HG03558 (cell line): Measurements from ENCODE around the gene PPP1R1B.

Experiments used
- ATAC-seq: cut with Tn5 transposase; IDR thresholded peaks from one replicate; pipeline ENCODE4 v1.9.1; 2021; ENCODE audit warnings: moderate number of reproducible peaks; ENCODE audit not compliant: unreplicated experiment; ENCODE audit errors: extremely low read depth

PPP1R1B gene

DNA sequence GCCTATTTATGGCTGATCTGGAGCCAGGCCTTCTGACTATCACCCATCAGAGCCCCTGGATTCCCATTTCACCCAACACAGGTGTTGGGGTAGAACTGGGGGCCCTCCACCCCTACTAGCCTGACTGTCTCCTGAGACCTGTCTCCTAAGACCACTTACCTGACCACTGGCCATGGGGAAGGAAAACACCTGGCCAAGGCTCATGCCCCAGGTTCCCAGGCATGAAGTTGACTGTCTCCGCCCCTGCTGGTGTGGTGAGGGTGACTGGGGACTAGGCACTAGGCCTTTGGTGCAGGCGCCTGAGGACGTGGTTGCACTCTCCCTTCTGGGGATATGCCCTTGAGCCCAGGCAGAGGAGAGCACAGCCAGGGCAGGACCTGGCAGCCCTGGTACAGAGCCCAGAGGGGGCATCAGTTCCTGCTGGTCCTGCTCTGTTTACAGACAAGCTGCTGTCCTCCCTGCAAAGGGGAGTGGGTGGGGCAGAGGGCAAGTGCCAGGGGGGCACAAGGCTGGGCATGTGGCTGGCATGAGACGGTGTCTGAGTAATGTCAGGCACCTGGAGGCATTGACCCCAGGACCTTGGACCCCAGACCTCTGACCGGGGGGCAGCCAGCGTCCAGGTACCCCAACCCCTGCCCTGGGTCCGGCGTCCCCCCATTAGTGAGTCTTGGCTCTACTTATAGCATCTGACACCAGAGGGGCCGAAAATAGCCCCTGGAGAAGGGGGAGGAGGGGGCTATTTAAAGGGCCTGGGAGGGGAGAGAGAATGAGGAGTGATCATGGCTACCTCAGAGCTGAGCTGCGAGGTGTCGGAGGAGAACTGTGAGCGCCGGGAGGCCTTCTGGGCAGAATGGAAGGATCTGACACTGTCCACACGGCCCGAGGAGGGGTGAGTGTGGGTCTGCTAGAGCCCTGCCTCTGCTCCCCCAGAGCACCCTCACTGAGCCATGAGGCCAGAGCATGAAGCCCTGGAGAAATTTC lies 38.1 kb downstream of the PPP1R1B start, which contains the start of gene TCAP:
Gene TCAP, plus strand, starts transcription at position 769 of the 981 bp plus-strand sequence. Its CDS starts 11 bp downstream, at position 780.
- no peak for ATAC-seq

DNA sequence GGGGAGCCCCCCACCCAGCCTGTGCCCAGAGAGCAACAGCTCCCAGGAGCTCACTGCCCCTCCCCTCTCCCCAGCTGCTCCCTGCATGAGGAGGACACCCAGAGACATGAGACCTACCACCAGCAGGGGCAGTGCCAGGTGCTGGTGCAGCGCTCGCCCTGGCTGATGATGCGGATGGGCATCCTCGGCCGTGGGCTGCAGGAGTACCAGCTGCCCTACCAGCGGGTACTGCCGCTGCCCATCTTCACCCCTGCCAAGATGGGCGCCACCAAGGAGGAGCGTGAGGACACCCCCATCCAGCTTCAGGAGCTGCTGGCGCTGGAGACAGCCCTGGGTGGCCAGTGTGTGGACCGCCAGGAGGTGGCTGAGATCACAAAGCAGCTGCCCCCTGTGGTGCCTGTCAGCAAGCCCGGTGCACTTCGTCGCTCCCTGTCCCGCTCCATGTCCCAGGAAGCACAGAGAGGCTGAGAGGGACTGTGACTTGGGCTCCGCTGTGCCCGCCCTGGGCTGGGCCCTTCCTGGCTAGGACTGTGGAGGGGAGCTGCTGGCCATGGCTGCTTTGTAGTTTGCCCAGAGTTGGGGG lies 39.0 kb downstream of the PPP1R1B start:
- no peak for ATAC-seq

DNA sequence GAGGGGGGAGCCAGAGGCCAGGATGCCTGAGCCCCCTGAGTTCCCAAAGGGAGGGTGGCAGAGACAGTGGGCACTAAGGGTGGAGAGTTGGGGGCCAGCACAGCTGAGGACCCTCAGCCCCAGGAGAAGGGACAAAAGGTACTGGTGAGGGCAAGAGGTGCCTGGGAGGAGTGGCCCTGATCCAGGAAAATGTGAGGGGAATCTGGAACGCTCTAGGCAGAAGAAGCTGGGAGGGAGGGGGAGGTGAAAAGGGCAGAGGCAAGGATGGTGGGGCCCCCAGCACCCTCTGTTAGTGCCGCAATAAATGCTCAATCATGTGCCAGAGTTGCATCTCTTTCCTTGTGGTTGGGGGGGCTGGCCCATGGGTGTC lies 39.5 kb downstream of the PPP1R1B start:
- ATAC-seq = no peak

DNA sequence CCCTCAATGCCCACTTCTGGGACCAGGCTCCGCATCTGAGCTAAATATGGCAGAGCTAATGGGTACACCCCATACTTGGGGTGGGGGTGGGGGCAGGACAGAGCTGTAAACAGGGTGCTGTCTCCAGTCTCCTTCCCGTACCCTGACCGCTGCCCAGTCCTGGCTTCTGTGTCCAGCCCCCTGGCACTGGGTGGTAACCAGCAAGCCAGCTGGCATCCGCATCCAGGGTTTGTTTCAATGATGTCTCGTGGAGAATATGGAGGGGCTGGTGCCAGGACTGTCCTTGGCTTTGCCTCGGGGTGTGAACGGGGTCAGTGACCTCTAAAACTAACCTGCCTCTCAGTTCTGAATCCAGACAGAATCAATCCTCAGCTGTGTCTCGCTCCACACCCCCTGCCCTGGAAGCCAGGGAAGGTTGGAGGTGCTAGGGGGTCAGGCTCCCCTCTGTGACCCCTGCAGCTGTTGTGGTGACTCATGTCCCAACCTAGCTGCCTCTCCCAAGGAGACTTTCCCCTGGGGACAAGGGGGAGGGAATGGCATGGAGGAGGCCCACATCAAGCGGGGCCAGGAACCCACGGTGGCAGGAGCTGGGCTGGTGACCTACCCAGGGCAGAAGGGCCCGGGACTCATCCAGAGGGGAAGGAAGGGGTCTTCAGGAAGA lies 40.0 kb downstream of the PPP1R1B start:
- ATAC-seq = no peak

DNA sequence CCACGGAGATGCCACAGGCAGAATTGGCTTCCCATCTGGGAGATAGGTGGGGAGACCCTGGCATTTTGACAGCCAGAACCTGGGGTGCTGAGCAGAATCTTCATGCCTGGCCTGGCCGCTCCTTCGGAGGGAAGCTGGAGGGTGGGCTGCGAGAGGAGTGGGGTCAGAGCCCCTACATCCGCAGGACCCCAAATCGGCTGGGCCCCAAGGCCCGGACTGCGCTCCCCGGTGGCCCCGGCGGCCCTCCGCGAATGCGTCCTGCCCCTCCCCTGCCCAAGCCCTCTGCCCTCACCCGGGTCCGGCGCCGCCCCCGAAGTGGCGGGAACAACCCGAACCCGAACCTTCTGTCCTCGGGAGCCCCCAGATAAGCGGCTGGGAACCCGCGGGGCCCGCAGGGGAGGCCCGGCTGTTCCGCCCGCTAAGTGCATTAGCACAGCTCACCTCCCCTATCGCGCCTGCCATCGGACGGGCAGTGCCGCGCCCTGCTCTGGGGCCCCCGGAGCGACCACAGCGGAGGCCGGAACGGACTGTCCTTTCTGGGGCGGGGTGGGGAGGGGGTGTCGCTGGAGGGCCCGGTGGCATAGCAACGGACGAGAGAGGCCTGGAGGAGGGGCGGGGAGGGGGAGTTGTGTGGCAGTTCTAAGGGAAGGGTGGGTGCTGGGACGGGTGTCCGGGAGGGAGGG lies 40.7 kb downstream of the PPP1R1B start:
- ATAC-seq = no peak

DNA sequence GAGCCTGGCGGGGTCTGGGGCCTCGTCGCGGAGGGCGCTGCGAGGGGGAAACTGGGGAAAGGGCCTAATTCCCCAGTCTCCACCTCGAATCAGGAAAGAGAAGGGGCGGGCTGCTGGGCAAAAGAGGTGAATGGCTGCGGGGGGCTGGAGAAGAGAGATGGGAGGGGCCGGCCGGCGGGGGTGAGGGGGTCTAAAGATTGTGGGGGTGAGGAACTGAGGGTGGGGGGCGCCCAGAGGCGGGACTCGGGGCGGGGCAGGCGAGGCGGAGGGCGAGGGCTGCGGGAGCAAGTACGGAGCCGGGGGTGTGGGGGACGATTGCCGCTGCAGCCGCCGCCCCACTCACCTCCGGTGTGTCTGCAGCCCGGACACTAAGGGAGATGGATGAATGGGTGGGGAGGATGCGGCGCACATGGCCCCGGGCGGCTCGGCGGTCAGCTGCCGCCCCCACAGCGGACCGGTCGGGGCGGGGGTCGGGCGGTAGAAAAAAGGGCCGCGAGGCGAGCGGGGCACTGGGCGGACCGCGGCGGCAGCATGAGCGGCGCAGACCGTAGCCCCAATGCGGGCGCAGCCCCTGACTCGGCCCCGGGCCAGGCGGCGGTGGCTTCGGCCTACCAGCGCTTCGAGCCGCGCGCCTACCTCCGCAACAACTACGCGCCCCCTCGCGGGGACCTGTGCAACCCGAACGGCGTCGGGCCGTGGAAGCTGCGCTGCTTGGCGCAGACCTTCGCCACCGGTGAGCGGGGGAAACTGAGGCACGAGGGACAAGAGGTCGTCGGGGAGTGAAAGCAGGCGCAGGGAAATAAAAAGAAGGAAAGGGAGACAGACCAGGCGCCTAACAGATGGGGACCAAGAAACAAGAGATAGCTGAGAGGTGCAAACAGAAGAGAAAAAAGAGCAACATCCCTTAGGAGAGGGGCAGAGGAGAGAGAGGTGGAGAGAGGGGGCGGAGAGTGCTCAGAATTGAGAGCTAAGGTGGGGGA lies 41.5 kb downstream of the PPP1R1B start, which contains the start of gene PNMT:
Gene PNMT, plus strand, starts transcription at position 509 of the 980 bp plus-strand sequence. Its CDS starts 23 bp downstream, at position 532.
- ATAC-seq = no peak

DNA sequence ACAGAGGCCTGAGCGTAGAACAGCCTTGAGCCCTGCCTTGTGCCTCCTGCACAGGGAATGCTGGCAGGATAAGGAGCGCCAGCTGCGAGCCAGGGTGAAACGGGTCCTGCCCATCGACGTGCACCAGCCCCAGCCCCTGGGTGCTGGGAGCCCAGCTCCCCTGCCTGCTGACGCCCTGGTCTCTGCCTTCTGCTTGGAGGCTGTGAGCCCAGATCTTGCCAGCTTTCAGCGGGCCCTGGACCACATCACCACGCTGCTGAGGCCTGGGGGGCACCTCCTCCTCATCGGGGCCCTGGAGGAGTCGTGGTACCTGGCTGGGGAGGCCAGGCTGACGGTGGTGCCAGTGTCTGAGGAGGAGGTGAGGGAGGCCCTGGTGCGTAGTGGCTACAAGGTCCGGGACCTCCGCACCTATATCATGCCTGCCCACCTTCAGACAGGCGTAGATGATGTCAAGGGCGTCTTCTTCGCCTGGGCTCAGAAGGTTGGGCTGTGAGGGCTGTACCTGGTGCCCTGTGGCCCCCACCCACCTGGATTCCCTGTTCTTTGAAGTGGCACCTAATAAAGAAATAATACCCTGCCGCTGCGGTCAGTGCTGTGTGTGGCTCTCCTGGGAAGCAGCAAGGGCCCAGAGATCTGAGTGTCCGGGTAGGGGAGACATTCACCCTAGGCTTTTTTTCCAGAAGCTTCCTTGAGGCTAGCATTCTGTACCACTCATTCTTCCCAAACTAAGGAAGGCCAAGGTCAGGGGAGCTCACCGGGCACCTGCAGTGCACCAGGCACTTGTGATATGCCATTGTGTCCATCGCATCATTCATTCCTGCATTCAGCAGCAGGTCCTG lies 43.4 kb downstream of the PPP1R1B start:
- no peak for ATAC-seq

DNA sequence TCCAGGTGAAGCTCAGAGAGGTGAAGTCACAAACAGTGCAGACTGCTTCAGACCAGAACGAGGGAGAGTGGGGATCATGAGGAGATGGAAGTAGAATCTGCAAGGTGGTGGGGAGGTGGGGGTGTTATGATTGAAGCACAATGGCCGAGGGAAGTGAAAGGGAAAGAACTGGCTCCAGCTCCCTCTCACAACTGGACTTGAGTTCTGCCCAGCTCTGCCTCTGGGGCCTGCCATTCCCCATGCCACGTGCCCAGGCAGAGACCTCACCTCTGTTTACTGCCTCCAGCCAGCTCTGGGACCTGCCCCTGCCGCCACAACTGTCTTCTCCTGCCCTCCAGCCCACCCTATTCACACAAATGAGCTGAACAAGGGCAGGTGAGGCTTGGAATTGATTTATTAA lies 44.0 kb downstream of the PPP1R1B start:
- ATAC-seq = no peak

DNA sequence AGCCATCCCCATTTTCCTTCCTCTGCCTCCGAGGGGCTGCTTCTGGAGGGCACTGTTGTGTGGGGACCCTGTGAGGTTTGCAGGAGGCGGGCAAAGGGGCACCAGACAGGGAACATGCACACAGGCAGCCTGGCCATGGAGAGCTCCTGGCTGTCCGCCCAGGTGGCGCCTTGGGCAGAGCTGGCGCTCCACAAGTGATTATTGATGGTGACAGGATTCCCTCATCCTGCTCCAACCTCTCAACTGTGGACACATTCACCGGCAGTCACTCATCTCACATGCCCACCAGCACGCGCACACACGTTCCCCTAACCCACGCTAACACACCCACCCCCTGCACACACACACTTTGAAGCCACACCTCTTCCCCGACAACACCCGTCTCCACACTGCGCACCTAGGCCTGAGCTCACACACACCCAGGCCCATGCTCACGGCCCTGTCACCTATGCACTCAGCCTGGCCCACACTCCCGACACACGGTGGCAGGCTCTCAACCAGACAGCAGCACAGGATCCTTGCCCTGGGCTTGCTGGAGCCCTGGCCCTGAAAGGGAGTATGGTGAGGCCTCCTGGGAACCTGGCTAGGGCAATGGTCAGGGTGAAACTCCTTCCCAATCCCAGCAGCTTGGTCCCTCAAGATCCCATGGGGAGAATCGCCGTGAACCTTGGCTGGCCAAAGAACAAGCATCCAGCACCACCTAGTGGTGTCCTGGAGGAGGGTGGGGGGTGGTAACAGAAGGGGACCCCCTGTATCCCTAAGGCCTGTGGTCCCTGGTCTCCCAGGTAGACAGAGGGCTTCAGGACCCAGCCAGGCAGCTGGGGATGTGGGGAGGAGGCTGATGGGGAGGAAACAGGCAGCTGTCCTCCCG lies 45.1 kb downstream of the PPP1R1B start:
- no peak for ATAC-seq

DNA sequence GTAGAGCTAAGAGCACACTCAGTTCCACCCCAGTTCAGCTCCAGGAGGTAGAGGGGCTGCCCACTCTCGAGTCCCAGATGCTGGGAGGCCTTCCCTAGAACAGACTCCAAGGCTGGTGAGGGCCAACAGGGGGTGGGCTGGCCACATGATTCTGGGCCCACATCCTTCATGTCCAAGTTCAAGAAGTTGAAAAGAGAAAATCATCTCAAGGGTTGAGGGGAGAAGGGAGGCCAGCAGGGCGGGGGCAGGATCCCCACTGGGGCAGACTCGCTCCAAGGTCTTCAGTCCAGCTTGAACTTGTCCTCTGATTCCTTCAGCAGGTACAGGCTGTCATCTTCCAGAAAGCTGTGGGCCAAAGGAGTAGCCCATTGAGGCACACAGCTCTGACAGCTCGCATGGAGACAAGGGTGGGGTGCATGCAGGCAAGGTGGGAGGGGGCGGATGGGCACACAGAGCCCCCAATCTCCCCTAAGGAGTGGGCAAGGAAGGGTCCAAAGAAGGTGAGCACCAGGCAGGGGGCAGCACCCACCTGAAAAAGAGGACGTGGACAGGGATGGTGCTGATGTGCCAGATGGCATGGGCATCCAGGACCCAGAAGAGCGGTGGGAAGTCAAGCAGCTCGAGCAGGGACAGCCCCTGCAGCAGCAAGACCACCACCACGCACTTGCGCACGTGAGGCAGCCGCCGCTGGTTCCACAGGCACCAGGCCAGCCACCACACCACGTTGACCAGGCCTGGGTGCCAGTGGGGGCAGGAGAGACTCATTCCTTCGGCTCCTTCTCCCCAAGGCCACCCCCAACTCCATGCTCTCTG lies 46.0 kb downstream of the PPP1R1B start:
- no peak for ATAC-seq

DNA sequence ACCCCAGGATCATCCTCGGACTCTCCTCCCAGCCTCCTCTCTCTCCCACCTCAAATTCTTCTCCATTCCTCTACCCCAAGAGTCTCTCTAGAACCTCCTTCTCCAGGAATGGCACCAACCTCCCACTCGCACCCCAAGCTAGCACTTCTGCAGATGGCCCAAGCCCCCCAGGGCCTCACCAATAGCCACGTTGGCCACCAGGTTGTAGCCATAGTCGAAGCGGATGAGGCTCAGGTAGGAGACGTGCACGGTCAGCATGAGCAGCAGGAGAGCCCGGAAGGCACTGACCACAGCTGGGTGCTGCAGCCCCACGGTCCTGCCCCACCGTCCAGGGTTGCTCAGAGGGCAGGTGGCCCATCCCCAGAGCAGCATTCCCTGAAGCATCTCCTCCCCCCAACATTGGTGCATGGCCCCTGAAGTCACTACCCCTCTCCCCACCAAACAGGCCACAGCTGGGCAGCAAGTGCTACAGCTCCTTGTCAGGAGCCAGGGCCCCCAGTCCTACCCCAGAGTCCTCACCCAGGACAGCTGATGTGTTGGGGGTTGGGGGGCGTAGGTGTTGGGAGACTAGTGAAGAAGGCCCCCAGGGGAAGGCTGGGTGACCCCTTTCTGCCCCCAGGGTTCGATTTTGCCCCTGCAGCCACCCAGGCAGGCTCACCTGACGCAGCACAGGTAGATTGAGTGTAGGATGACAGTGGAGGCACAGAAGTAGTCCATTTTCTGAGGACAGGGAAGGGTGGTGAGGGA lies 46.8 kb downstream of the PPP1R1B start:
- no peak for ATAC-seq

DNA sequence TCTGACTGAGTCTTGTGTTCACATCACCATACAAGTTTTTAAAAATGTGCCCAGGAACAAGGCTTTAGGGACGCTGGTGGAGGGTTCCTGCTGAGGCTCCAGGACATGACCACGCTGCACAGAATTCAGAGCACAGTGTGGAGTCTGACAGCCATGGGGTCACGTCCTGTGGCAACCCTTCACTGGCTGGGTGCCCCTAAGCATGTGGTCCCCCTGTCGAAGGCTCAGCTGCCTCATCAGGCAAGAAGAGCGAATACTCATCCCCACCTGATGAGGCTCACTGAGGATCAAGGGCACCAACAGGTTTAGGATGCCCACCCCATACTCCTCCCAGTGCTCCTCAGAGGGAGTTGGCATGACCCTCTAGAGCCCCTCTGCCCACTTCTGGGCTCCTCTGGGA lies 47.4 kb downstream of the PPP1R1B start:
- ATAC-seq = no peak

DNA sequence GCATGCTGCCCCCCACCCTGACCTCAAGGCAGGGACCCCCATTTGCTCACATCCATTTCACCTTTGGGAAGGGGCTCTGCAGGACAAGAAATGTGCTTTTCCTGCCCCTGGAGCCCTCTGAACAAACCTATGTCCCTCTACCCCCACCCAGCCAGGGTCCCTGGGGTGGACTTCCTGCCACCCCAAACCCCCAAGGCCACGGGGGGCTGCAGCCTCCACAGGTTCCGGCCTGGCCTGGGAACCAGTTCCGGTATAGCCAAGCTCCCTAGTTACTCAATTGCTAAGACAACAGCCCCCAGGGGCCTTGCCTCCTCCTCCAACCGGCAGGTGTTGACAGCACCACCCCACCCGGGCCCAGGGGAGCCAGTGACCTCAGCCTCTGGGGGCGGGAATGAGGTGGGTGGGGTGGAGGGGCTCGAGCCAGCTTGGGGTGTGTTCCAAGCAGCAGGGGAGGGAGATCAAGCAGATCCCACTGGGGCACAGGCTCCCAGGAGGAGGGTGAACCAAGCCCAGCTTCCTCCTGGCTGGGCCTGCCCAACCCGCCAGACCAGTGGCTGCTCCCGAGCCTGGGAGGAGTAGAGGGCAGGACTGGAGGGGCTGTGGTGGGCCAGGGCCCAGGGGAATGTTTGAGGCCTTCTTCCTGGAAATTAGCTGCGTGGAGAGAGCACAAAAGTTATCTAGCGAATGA lies 48.1 kb downstream of the PPP1R1B start:
- no peak for ATAC-seq

DNA sequence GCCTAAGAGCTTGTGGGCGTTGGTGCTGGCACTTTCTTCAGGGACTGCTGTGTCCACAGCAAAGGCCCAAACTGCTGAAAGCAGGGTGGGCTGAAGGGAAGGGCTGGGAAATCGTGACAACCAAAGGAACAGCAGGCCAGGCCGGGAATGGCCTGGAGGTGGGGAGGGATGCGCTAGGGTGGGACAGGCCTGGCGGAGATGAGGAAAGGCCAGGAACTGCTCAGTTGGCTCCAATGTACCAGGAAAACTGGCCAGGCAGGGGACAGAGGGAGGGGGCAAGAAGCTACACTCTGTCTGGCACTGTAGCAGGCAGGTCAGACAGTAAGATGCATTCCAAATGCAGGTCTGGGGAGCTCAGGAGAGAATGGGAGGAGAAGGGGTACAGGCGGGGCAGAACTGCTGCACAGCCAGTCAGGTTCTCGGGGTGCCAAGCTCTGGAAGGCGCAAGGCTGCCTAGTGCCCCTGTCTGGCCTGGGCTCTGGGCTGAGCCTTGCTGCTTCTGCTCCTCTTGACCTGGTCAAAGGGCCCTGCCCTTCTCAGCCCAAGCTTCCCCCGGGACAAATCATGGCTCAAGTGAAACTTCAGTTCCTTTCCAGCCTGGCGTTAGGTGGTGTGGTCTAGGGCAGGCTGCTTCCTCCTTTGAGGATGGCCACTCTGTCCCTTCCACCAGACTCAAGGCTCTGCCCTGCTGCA lies 48.8 kb downstream of the PPP1R1B start:
- ATAC-seq = no peak
